ENCODE results near the gene UBL7. TPM values are rescaled to one million over a fixed set of nuclear protein-coding genes. Genes with fewer than 3 reads are reported as not detected.

UBL7 gene
- total and polyA plus RNA-seq, 10 of the 15 experiments (the other 5 are each of a cell fraction or from before 2014, with no cell fraction given), result 25.9 to 145 (median 90.1) TPM

DNA sequence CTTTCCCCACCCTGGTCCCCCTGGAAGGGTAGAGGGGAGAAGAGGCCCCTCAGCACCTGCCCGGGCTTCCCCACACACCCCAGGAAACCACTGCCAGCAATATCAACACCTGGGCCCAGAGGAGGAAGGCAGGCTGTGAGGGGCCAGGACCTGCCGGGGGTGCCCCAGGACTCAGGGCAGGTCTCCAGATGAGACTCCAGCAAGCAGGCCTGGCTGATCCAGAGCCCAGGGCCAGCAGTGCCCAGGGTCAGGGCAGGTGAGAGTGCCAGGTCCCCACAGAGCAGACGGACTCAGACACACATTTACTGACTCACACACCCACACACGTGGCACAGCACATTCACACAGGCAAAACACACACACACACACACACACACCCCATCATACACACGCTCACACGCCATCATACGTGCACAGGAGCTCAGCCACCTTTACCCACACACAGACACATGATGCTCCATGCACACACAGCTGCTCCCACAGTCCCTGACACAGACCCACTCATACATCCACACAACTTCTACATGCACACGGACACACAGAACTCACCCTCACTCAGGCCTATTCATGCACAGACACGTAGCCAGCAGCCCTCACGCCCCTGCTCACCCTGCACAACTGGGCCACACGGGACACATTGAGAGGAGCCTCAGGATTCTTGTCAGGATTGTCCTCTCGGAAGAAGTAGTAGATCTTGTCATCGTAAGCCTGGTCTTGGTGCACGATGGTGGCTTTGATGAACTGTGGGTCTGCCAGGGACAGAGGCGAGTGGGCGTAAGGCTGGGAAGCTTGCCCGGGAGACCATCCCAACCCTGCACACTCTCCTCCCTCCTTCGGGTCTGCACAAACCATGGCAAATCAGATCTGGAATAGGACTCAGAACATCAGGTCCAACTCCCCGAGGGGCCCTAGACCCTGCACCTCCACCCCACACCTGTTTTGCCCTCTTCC lies 44.7 kb downstream of the UBL7 start (continued):
- TF ChIP-seq PBX3 (IDR thresholded peaks at IDR 0.05; ENCODE audit: insufficient replicate concordance, low read depth, low read length), result peak; percentile 20

GRCh38 chr15:74414603-74415338 lies 46.2 kb downstream of the UBL7 start:
- Histone ChIP-seq H3K9me3 (replicated peaks; ENCODE audit: control insufficient read depth, insufficient read depth, low read length) (no peaks in the 10 kb centered on the region), H2AFZ (ENCODE audit: control insufficient read depth, low read depth, low read length) (no peak overlapping the region), H3K27ac (ENCODE audit: control insufficient read depth, insufficient read depth) (no peak overlapping the region), H3K79me2 (ENCODE audit: control insufficient read depth, insufficient read depth, low read length) (peaks cover 52% of the 10 kb centered on the region), H3K27me3 (replicated peaks in 1 of 2; ENCODE audit: control insufficient read depth in 2 of 2, insufficient read depth in 2 of 2, low read length in 1 of 2) (no peaks in the 10 kb centered on the region), H3K4me3 (no peak overlapping the region), H3K9ac (ENCODE audit: control insufficient read depth, insufficient read depth, low read length) (no peak overlapping the region), H3K36me3 (ENCODE audit: control insufficient read depth in 2 of 2, insufficient read depth in 2 of 2, low read length in 1 of 2) (peaks cover 69 to 84% of the 10 kb centered on the region in 2 experiments), H3K4me2 (ENCODE audit: control insufficient read depth, insufficient read depth) (no peak overlapping the region), H3K4me1 (ENCODE audit: control insufficient read depth, insufficient read depth, low read length) (peaks cover 14% of the 10 kb centered on the region), H4K20me1 (ENCODE audit: control insufficient read depth, insufficient read depth) (peaks cover 12% of the 10 kb centered on the region)
- FAIRE-seq, result no peak
- 96% methylated on average over 12 of the region's 12 CpGs for WGBS (ENCODE audit: insufficient coverage, insufficient replicate concordance, low lambda C conversion rate, missing lambda C conversion rate)
- BruUV-seq (replicated peaks), result no TSS peak
- in situ Hi-C loops (cut with MboI), result no loop called here
- ChIA-PET POLR2A (no interaction called here), CTCF (interaction anchor here (1.2 kb wide), 1 partner anchor 25 kb away, joined by 3 read pairs; no protein-coding TSS in a partner anchor), RAD21 (ENCODE audit: unreplicated experiment) (no interaction called here), SMC1A (ENCODE audit: uncharacterized antibody, unreplicated experiment) (no interaction called here)
- TF ChIP-seq LARP7 (IDR thresholded peaks at IDR 0.05), result no peak
- TF ChIP-seq TCF3 (IDR thresholded peaks at IDR 0.05; ENCODE audit: borderline replicate concordance, insufficient read depth, low read depth, low read length), result no peak
- TF ChIP-seq YBX1 (IDR thresholded peaks at IDR 0.05), result no peak
- TF ChIP-seq, protein P1, sequence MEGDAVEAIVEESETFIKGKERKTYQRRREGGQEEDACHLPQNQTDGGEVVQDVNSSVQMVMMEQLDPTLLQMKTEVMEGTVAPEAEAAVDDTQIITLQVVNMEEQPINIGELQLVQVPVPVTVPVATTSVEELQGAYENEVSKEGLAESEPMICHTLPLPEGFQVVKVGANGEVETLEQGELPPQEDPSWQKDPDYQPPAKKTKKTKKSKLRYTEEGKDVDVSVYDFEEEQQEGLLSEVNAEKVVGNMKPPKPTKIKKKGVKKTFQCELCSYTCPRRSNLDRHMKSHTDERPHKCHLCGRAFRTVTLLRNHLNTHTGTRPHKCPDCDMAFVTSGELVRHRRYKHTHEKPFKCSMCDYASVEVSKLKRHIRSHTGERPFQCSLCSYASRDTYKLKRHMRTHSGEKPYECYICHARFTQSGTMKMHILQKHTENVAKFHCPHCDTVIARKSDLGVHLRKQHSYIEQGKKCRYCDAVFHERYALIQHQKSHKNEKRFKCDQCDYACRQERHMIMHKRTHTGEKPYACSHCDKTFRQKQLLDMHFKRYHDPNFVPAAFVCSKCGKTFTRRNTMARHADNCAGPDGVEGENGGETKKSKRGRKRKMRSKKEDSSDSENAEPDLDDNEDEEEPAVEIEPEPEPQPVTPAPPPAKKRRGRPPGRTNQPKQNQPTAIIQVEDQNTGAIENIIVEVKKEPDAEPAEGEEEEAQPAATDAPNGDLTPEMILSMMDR (IDR thresholded peaks at IDR 0.05 in 2 of 3, conservative IDR thresholded peaks at IDR 0.05 in 1 of 3; ENCODE audit: control insufficient read depth in 2 of 3, extremely low read depth in 1 of 3, insufficient read depth in 1 of 3, low read depth in 3 of 3, low read length in 3 of 3), result no peak
- TF ChIP-seq, protein P2, sequence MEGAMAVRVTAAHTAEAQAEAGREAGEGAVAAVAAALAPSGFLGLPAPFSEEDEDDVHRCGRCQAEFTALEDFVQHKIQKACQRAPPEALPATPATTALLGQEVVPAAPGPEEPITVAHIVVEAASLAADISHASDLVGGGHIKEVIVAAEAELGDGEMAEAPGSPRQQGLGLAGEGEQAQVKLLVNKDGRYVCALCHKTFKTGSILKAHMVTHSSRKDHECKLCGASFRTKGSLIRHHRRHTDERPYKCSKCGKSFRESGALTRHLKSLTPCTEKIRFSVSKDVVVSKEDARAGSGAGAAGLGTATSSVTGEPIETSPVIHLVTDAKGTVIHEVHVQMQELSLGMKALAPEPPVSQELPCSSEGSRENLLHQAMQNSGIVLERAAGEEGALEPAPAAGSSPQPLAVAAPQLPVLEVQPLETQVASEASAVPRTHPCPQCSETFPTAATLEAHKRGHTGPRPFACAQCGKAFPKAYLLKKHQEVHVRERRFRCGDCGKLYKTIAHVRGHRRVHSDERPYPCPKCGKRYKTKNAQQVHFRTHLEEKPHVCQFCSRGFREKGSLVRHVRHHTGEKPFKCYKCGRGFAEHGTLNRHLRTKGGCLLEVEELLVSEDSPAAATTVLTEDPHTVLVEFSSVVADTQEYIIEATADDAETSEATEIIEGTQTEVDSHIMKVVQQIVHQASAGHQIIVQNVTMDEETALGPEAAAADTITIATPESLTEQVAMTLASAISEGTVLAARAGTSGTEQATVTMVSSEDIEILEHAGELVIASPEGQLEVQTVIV (IDR thresholded peaks at IDR 0.05; ENCODE audit: borderline replicate concordance, partially characterized antibody), result no peak
- no peak for TF ChIP-seq MEF2A (IDR thresholded peaks at IDR 0.05; ENCODE audit: insufficient read depth, low read depth, low read length)
- peak; percentile 49 for TF ChIP-seq POLR2A (IDR thresholded peaks at IDR 0.05; ENCODE audit: low read depth, low read length)
- intact Hi-C loops (cut with micrococcal nuclease; ENCODE audit: unreplicated experiment), result no loop called here
- DNase-seq (ENCODE audit: low read depth, low spot score), result no peak
- no peak for ATAC-seq

Data from GM12878 (cell line).